ENCODE results near the gene PRAMEF1. TPM values are rescaled to one million over a fixed set of nuclear protein-coding genes. Genes with fewer than 3 reads are reported as not detected.

PRAMEF1 gene
- total RNA-seq, 1 experiment from 2014 or later: not detected

- no peak for DNase-seq (ENCODE audit: low spot score)
- CTCF ChIA-PET: no interaction called here
- H3K4me3 Mint-ChIP-seq: no peak within 1 kb of the TSS
- no peak for ATAC-seq
- no peak within 1 kb of the TSS for H3K27ac Mint-ChIP-seq
- POLR2A ChIA-PET: no interaction called here
- no peaks in the 10 kb centered on the region for H3K4me1 Mint-ChIP-seq
- peaks cover 7% of the 10 kb centered on the region; the same call in 1 of the 2 replicates for H3K9me3 Mint-ChIP-seq
- H3K27me3 Mint-ChIP-seq (ENCODE audit: low read depth): peaks cover 14% of the 10 kb centered on the region
- TF ChIP-seq TEAD1 (CRISPR knock-in tag; IDR thresholded peaks at IDR 0.05) (no peak), NR3C1 (CRISPR knock-in tag; conservative IDR thresholded peaks at IDR 0.05; ENCODE audit: low read depth) (no peak), STAT6 (CRISPR knock-in tag; conservative IDR thresholded peaks at IDR 0.05; ENCODE audit: low read depth) (no peak), PRDM15 (CRISPR knock-in tag; IDR thresholded peaks at IDR 0.05) (no peak), CDX4 (CRISPR knock-in tag; IDR thresholded peaks at IDR 0.05; ENCODE audit: borderline replicate concordance) (no peak), PRRX2 (CRISPR knock-in tag; IDR thresholded peaks at IDR 0.05) (no peak), JUN (CRISPR knock-in tag; IDR thresholded peaks at IDR 0.05) (no peak), NFE2L1 (CRISPR knock-in tag; IDR thresholded peaks at IDR 0.05) (no peak), ZNF281 (CRISPR knock-in tag; IDR thresholded peaks at IDR 0.05) (no peak), GRHL2 (CRISPR knock-in tag; IDR thresholded peaks at IDR 0.05; ENCODE audit: insufficient replicate concordance, severe bottlenecking) (no peak), CREB1 (CRISPR knock-in tag; IDR thresholded peaks at IDR 0.05) (no peak), ARID4B (CRISPR knock-in tag; IDR thresholded peaks at IDR 0.05; ENCODE audit: borderline replicate concordance) (no peak), HMGA2 (CRISPR knock-in tag; IDR thresholded peaks at IDR 0.05) (no peak), ATF1 (CRISPR knock-in tag; IDR thresholded peaks at IDR 0.05) (no peak), ZBTB43 (CRISPR knock-in tag; IDR thresholded peaks at IDR 0.05) (no peak), ATF3 (CRISPR knock-in tag; conservative IDR thresholded peaks at IDR 0.05) (no peak), FOXP1 (CRISPR knock-in tag; IDR thresholded peaks at IDR 0.05; ENCODE audit: borderline replicate concordance) (no peak), ZNF121 (CRISPR knock-in tag; IDR thresholded peaks at IDR 0.05) (no peak)
- H3K36me3 Mint-ChIP-seq: no peaks in the 10 kb centered on the region
Observed at GRCh38 chr1:12773438-12773837, 17.8 kb upstream of the PRAMEF1 start, which contains the start of gene PRAMEF12. Gene PRAMEF12 (plus strand): TSS chr1:12773738. CDS start chr1:12774868, 1,130 bp downstream.

Measured in WTC11 (cell line).